GM18508 (cell line): ENCODE data around the gene ZMYM1.
"Not testable (repeated sequence)": the region's sequence is repeated elsewhere in the genome, so short reads cannot be mapped to it uniquely, and the experiment has no call there.

Source experiments
- ATAC-seq: cut with Tn5 transposase; IDR thresholded peaks from one replicate; pipeline ENCODE4 v1.9.1; 2021; ENCODE audit warnings: moderate number of reproducible peaks; ENCODE audit not compliant: insufficient read depth, unreplicated experiment

The ZMYM1 gene

GRCh38 chr1:35079003-35079930, at the start of gene ZMYM1:
Gene ZMYM1 (plus strand): TSS chr1:35079385. CDS start chr1:35093988, 14,603 bp downstream.
- ATAC-seq: peak; percentile 81

GRCh38 chr1:35029761-35030160, 49.4 kb upstream of the ZMYM1 start:
- no peak for ATAC-seq

- no peak for ATAC-seq
Measured at GRCh38 chr1:35030338-35030737, 48.8 kb upstream of the ZMYM1 start.

- no peak for ATAC-seq
Measured at GRCh38 chr1:35030756-35031446, 48.3 kb upstream of the ZMYM1 start.

GRCh38 chr1:35032384-35032739, 46.8 kb upstream of the ZMYM1 start:
- ATAC-seq: no peak

GRCh38 chr1:35033346-35033745, 45.8 kb upstream of the ZMYM1 start:
- no peak for ATAC-seq

GRCh38 chr1:35036621-35037020, 42.6 kb upstream of the ZMYM1 start:
- ATAC-seq: no peak

- no peak for ATAC-seq
Measured at GRCh38 chr1:35037206-35037605, 42.0 kb upstream of the ZMYM1 start.

GRCh38 chr1:35038723-35039122, 40.5 kb upstream of the ZMYM1 start:
- ATAC-seq: no peak

- ATAC-seq: no peak
Measured at GRCh38 chr1:35043498-35043897, 35.7 kb upstream of the ZMYM1 start.

GRCh38 chr1:35044431-35044830, 34.8 kb upstream of the ZMYM1 start:
- ATAC-seq: no peak

- ATAC-seq: no peak
Measured at GRCh38 chr1:35046730-35047129, 32.5 kb upstream of the ZMYM1 start.

- no peak for ATAC-seq
Measured at GRCh38 chr1:35047188-35047858, 31.9 kb upstream of the ZMYM1 start.

GRCh38 chr1:35049116-35049515, 30.1 kb upstream of the ZMYM1 start:
- no peak for ATAC-seq

GRCh38 chr1:35053433-35053832, 25.8 kb upstream of the ZMYM1 start:
- no peak for ATAC-seq

- ATAC-seq: not testable (repeated sequence)
Measured at GRCh38 chr1:35054282-35054681, 24.9 kb upstream of the ZMYM1 start.

- not testable (repeated sequence) for ATAC-seq
Measured at GRCh38 chr1:35058321-35058720, 20.9 kb upstream of the ZMYM1 start.

- no peak for ATAC-seq
Measured at GRCh38 chr1:35058988-35059387, 20.2 kb upstream of the ZMYM1 start.

GRCh38 chr1:35062518-35063196, 16.5 kb upstream of the ZMYM1 start:
- no peak for ATAC-seq

- ATAC-seq: no peak
Measured at GRCh38 chr1:35064265-35064664, 14.9 kb upstream of the ZMYM1 start.
